ENCODE results near the gene KCNIP4.
"Not testable (repeated sequence)": the region's sequence is repeated elsewhere in the genome, so short reads cannot be mapped to it uniquely, and the experiment has no call there.

Gene KCNIP4

GRCh38 chr4:21450331-21450730 lies 498.2 kb downstream of the KCNIP4 start:
- DNase-seq, result no peak

- DNase-seq, result no peak
Measured at GRCh38 chr4:21447301-21448054, 501.1 kb downstream of the KCNIP4 start.

GRCh38 chr4:21420166-21420565 lies 528.4 kb downstream of the KCNIP4 start:
- no peak for DNase-seq

- no peak for DNase-seq
Measured at GRCh38 chr4:21415728-21416127, 532.8 kb downstream of the KCNIP4 start.

GRCh38 chr4:21413807-21414370 lies 534.7 kb downstream of the KCNIP4 start:
- no peak for DNase-seq

GRCh38 chr4:21411086-21411485 lies 537.5 kb downstream of the KCNIP4 start:
- no peak for DNase-seq

- DNase-seq, result no peak
Measured at GRCh38 chr4:21410372-21410771, 538.2 kb downstream of the KCNIP4 start.

GRCh38 chr4:21387683-21388082 lies 560.9 kb downstream of the KCNIP4 start:
- no peak for DNase-seq

GRCh38 chr4:21386166-21386780 lies 562.3 kb downstream of the KCNIP4 start:
- DNase-seq, result no peak

- no peak for DNase-seq
Measured at GRCh38 chr4:21385706-21386105, 562.9 kb downstream of the KCNIP4 start.

- no peak for DNase-seq
Measured at GRCh38 chr4:21384609-21385008, 564.0 kb downstream of the KCNIP4 start.

GRCh38 chr4:21380861-21381260 lies 567.7 kb downstream of the KCNIP4 start:
- no peak for DNase-seq

- DNase-seq, result no peak
Measured at GRCh38 chr4:21377046-21377445, 571.5 kb downstream of the KCNIP4 start.

GRCh38 chr4:21376176-21376575 lies 572.4 kb downstream of the KCNIP4 start:
- no peak for DNase-seq

GRCh38 chr4:21374641-21375368 lies 573.8 kb downstream of the KCNIP4 start:
- DNase-seq, result no peak

- no peak for DNase-seq
Measured at GRCh38 chr4:21367567-21367966, 581.0 kb downstream of the KCNIP4 start.

- no peak for DNase-seq
Measured at GRCh38 chr4:21366840-21367239, 581.7 kb downstream of the KCNIP4 start.

- DNase-seq, result no peak
Measured at GRCh38 chr4:21366312-21366711, 582.3 kb downstream of the KCNIP4 start.

- DNase-seq, result no peak
Measured at GRCh38 chr4:21363701-21364100, 584.9 kb downstream of the KCNIP4 start.

GRCh38 chr4:21352354-21352753 lies 596.2 kb downstream of the KCNIP4 start:
- not testable (repeated sequence) for DNase-seq

GRCh38 chr4:21347142-21347541 lies 601.4 kb downstream of the KCNIP4 start:
- no peak for DNase-seq

GRCh38 chr4:21327976-21328700 lies 620.4 kb downstream of the KCNIP4 start:
- no peak for DNase-seq

- DNase-seq, result no peak
Measured at GRCh38 chr4:21320034-21320433, 628.5 kb downstream of the KCNIP4 start.

All from activated CD4-positive, CD25-positive, alpha-beta regulatory T cell treated with anti-CD3 and anti-CD28 coated beads, Interleukin-2, amount 50 U/mL, for 72 hours (primary cell).